ENCODE measurements around the gene C1orf53. TPM values are rescaled to one million over a fixed set of nuclear protein-coding genes. Genes with fewer than 3 reads are reported as not detected.

The C1orf53 gene
- total RNA-seq, 1 donor from 2014 or later = 4.1 TPM

DNA sequence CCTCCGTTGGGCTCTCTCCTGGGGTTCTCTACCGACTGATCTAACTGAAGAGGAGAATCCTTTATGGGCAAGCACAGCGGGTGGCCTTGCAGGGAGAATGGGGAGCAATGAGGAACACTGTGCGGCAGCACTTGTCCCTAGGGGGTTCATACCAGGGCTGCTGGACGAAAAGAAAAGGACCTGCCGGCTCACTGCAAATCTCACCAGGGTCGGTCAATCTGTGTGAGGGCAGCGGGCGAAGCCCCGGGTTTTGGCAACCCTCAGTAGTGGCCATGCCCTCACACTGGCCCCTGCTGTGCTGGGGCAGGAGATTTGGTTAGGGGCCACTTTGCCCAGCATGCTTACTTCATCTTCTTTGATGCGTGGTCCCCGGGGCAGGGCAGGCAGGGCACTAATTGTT, 20.6 kb downstream of the C1orf53 start:
- peaks cover 9% of the 10 kb centered on the region for H3K4me1 Mint-ChIP-seq (ENCODE audit: low read depth)
- TF ChIP-seq, protein P1, sequence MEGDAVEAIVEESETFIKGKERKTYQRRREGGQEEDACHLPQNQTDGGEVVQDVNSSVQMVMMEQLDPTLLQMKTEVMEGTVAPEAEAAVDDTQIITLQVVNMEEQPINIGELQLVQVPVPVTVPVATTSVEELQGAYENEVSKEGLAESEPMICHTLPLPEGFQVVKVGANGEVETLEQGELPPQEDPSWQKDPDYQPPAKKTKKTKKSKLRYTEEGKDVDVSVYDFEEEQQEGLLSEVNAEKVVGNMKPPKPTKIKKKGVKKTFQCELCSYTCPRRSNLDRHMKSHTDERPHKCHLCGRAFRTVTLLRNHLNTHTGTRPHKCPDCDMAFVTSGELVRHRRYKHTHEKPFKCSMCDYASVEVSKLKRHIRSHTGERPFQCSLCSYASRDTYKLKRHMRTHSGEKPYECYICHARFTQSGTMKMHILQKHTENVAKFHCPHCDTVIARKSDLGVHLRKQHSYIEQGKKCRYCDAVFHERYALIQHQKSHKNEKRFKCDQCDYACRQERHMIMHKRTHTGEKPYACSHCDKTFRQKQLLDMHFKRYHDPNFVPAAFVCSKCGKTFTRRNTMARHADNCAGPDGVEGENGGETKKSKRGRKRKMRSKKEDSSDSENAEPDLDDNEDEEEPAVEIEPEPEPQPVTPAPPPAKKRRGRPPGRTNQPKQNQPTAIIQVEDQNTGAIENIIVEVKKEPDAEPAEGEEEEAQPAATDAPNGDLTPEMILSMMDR (IDR thresholded peaks at IDR 0.05) = no peak
- peaks cover 80% of the 10 kb centered on the region for H3K27me3 Mint-ChIP-seq (ENCODE audit: low read depth)
- H3K4me3 Mint-ChIP-seq (ENCODE audit: unreplicated experiment) = no peak overlapping the region
- H3K27ac Mint-ChIP-seq (ENCODE audit: unreplicated experiment) = no peak overlapping the region
- H3K36me3 Mint-ChIP-seq (ENCODE audit: low read depth) = peaks cover 6% of the 10 kb centered on the region
- no peak for DNase-seq (ENCODE audit: low spot score)
- H3K9me3 Mint-ChIP-seq (ENCODE audit: low read depth) = no peaks in the 10 kb centered on the region

GRCh38 chr1:197924516-197925123, 22.2 kb downstream of the C1orf53 start:
- Mint-ChIP-seq H3K4me1 (ENCODE audit: low read depth) (peaks cover 7% of the 10 kb centered on the region), H3K36me3 (ENCODE audit: low read depth) (peaks cover 3% of the 10 kb centered on the region), H3K9me3 (ENCODE audit: low read depth) (no peaks in the 10 kb centered on the region), H3K4me3 (ENCODE audit: unreplicated experiment) (no peak overlapping the region), H3K27me3 (ENCODE audit: low read depth) (peaks cover 78% of the 10 kb centered on the region), H3K27ac (ENCODE audit: unreplicated experiment) (no peak overlapping the region)
- DNase-seq (ENCODE audit: low spot score) = no peak
- TF ChIP-seq, protein P1 (IDR thresholded peaks at IDR 0.05) = peak; percentile 84

- Mint-ChIP-seq H3K36me3 (ENCODE audit: low read depth) (no peaks in the 10 kb centered on the region), H3K9me3 (ENCODE audit: low read depth) (no peaks in the 10 kb centered on the region), H3K4me3 (ENCODE audit: unreplicated experiment) (no peak overlapping the region), H3K27me3 (ENCODE audit: low read depth) (peaks cover 69% of the 10 kb centered on the region), H3K27ac (ENCODE audit: unreplicated experiment) (no peak overlapping the region), H3K4me1 (ENCODE audit: low read depth) (peaks cover 5% of the 10 kb centered on the region)
- DNase-seq (ENCODE audit: low spot score) = no peak
- TF ChIP-seq, protein P1 (IDR thresholded peaks at IDR 0.05) = no peak
Observed at GRCh38 chr1:197927908-197928665, 25.7 kb downstream of the C1orf53 start.

GRCh38 chr1:197928849-197929336, 26.5 kb downstream of the C1orf53 start:
- H3K27me3 Mint-ChIP-seq (ENCODE audit: low read depth) = peaks cover 73% of the 10 kb centered on the region
- no peak for DNase-seq (ENCODE audit: low spot score)
- H3K4me3 Mint-ChIP-seq (ENCODE audit: unreplicated experiment) = peak overlapping the region; percentile 6
- H3K36me3 Mint-ChIP-seq (ENCODE audit: low read depth) = no peaks in the 10 kb centered on the region
- H3K9me3 Mint-ChIP-seq (ENCODE audit: low read depth) = no peaks in the 10 kb centered on the region
- TF ChIP-seq, protein P1 (IDR thresholded peaks at IDR 0.05) = no peak
- H3K4me1 Mint-ChIP-seq (ENCODE audit: low read depth) = peaks cover 10% of the 10 kb centered on the region
- no peak overlapping the region for H3K27ac Mint-ChIP-seq (ENCODE audit: unreplicated experiment)

DNA sequence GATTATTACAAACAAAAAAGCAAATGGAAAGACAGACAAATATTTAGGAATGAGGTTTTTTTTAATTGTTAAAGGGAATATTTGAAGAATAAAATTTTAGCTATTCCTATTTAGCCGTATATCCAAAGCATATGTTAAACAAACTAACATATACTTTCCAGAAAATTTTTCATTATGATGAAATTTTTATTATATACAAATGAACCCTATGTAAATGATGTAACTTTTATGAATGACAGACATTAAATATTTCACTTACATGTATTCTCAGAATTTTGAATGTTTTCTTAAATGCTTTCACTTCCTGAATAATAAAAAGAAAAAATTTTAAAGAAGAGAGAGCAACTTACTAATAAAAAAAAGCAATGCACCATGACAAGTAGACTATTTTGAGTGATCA, 30.6 kb downstream of the C1orf53 start:
- H3K27me3 Mint-ChIP-seq (ENCODE audit: low read depth) = peaks cover 51% of the 10 kb centered on the region
- TF ChIP-seq, protein P1 (IDR thresholded peaks at IDR 0.05) = no peak
- H3K4me1 Mint-ChIP-seq (ENCODE audit: low read depth) = peaks cover 10% of the 10 kb centered on the region
- no peak for DNase-seq (ENCODE audit: low spot score)
- peaks cover 3% of the 10 kb centered on the region for H3K36me3 Mint-ChIP-seq (ENCODE audit: low read depth)
- no peak overlapping the region for H3K4me3 Mint-ChIP-seq (ENCODE audit: unreplicated experiment)
- H3K27ac Mint-ChIP-seq (ENCODE audit: unreplicated experiment) = no peak overlapping the region
- H3K9me3 Mint-ChIP-seq (ENCODE audit: low read depth) = no peaks in the 10 kb centered on the region
